ENCODE measurements around the gene YTHDC2.

YTHDC2 gene

DNA sequence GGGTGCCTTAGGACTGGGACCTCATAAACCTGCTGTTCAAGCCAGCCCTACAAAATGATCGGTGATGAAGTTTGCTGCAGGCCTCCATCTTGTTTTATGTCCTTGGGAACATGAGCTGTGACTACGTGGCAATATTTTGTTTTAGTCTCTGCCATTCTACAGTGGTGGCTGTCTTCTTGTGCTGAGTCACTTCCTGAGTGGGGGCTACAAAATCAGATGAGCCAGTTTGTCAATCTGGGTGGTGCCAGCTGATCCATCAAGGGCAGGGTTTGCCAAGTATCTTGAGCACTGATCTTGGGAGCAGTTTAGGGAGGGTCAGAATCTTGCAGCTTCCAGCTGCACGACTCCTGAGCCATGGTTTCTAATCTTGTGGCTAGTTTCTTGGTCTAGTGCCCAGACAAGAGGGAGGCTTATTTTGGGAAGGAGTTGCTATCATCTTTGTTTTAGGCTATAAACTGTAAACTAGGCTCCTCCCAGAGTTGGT, 94.7 kb downstream of the YTHDC2 start:
- Histone ChIP-seq H3K9ac (ENCODE audit: insufficient read length, low read depth) (no peak overlapping the region), H3K4me3 (ENCODE audit: insufficient read length, low read depth) (no peak overlapping the region), H3K9me3 (ENCODE audit: insufficient read depth, low read length) (peaks cover 10% of the 10 kb centered on the region), H3K27me3 (ENCODE audit: insufficient read depth, insufficient read length) (no peaks in the 10 kb centered on the region), H3K4me1 (ENCODE audit: insufficient read depth, insufficient read length) (peaks cover 4% of the 10 kb centered on the region), H3K36me3 (ENCODE audit: insufficient read depth, insufficient read length, low read length) (no peaks in the 10 kb centered on the region)
- TF ChIP-seq YY1 (IDR thresholded peaks at IDR 0.05; ENCODE audit: insufficient read depth, insufficient read length) (no peak), ZNF274 (IDR thresholded peaks at IDR 0.05; ENCODE audit: low read depth, low read length) (no peak), SUZ12 (IDR thresholded peaks at IDR 0.05; ENCODE audit: extremely low read depth, insufficient read depth, insufficient read length) (no peak)
- no peak for DNase-seq (ENCODE audit: low read depth, low spot score)

DNA sequence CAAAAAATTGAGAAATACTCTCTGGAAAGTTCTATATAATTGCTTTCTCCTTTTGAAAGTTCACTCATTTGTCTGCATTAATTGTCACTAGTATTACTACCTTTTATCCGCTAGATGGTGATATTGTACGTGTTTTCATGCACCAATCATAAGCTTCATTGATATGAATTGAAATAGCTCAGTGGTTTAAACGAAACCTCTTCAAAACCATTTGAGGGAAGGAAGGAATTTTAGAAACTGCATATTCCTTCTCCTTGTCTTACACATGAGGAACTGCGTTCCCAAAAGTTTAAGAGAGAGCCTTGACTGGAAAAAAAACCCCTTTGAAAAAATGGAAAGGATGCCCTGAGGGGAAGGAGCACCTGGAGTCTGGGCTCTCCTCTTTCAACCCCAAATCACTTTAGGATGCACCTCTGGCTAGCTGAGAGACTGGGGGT, 98.6 kb downstream of the YTHDC2 start:
- no peak for DNase-seq (ENCODE audit: low read depth, low spot score)
- Histone ChIP-seq H3K9me3 (ENCODE audit: insufficient read depth, low read length) (peaks cover 10% of the 10 kb centered on the region), H3K36me3 (ENCODE audit: insufficient read depth, insufficient read length, low read length) (no peaks in the 10 kb centered on the region), H3K4me3 (ENCODE audit: insufficient read length, low read depth) (no peak overlapping the region), H3K9ac (ENCODE audit: insufficient read length, low read depth) (no peak overlapping the region), H3K4me1 (ENCODE audit: insufficient read depth, insufficient read length) (peaks cover 6% of the 10 kb centered on the region), H3K27me3 (ENCODE audit: insufficient read depth, insufficient read length) (no peaks in the 10 kb centered on the region)
- TF ChIP-seq ZNF274 (IDR thresholded peaks at IDR 0.05; ENCODE audit: low read depth, low read length) (no peak), SUZ12 (IDR thresholded peaks at IDR 0.05; ENCODE audit: extremely low read depth, insufficient read depth, insufficient read length) (no peak), YY1 (IDR thresholded peaks at IDR 0.05; ENCODE audit: insufficient read depth, insufficient read length) (no peak)

DNA sequence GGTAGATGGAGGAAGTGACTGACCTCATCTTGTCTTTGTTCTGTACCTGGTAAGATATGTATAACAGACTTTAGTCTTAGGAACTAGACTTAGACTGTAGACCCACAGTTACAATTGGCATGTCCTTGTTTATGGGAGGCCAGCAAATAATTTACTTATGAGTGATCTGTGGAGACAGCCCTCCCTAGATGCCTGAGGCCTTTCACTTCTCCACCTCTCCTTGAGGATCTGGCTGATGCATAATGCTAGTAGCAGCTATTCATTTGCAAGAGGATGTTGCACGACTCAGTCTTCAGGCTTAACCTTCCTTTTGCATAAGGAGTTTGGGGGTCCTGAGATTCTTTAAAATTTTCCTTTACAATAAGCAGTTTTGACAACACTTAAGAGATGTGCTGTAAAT, 100.7 kb downstream of the YTHDC2 start:
- H3K9ac ChIP-seq (ENCODE audit: insufficient read length, low read depth) = no peak overlapping the region
- H3K36me3 ChIP-seq (ENCODE audit: insufficient read depth, insufficient read length, low read length) = no peaks in the 10 kb centered on the region
- peaks cover 6% of the 10 kb centered on the region for H3K4me1 ChIP-seq (ENCODE audit: insufficient read depth, insufficient read length)
- no peaks in the 10 kb centered on the region for H3K27me3 ChIP-seq (ENCODE audit: insufficient read depth, insufficient read length)
- H3K4me3 ChIP-seq (ENCODE audit: insufficient read length, low read depth) = no peak overlapping the region
- H3K9me3 ChIP-seq (ENCODE audit: insufficient read depth, low read length) = peaks cover 12% of the 10 kb centered on the region
- no peak for DNase-seq (ENCODE audit: low read depth, low spot score)
- no peak for TF ChIP-seq SUZ12 (IDR thresholded peaks at IDR 0.05; ENCODE audit: extremely low read depth, insufficient read depth, insufficient read length)
- TF ChIP-seq ZNF274 (IDR thresholded peaks at IDR 0.05; ENCODE audit: low read depth, low read length) = no peak
- no peak for TF ChIP-seq YY1 (IDR thresholded peaks at IDR 0.05; ENCODE audit: insufficient read depth, insufficient read length)

- no peak for DNase-seq (ENCODE audit: low read depth, low spot score)
- Histone ChIP-seq H3K27me3 (ENCODE audit: insufficient read depth, insufficient read length) (no peaks in the 10 kb centered on the region), H3K4me3 (ENCODE audit: insufficient read length, low read depth) (no peak overlapping the region), H3K4me1 (ENCODE audit: insufficient read depth, insufficient read length) (peaks cover 6% of the 10 kb centered on the region), H3K9me3 (ENCODE audit: insufficient read depth, low read length) (peaks cover 6% of the 10 kb centered on the region; the same call in 1 of the 2 replicates), H3K9ac (ENCODE audit: insufficient read length, low read depth) (no peak overlapping the region), H3K36me3 (ENCODE audit: insufficient read depth, insufficient read length, low read length) (no peaks in the 10 kb centered on the region)
- TF ChIP-seq ZNF274 (IDR thresholded peaks at IDR 0.05; ENCODE audit: low read depth, low read length) (no peak), YY1 (IDR thresholded peaks at IDR 0.05; ENCODE audit: insufficient read depth, insufficient read length) (no peak)
Observed at GRCh38 chr5:113615708-113616107, 102.2 kb downstream of the YTHDC2 start.

GRCh38 chr5:113617191-113617796, 103.8 kb downstream of the YTHDC2 start:
- H3K4me3 ChIP-seq (ENCODE audit: insufficient read length, low read depth) = no peak overlapping the region
- peaks cover 6% of the 10 kb centered on the region for H3K4me1 ChIP-seq (ENCODE audit: insufficient read depth, insufficient read length)
- H3K27me3 ChIP-seq (ENCODE audit: insufficient read depth, insufficient read length) = no peaks in the 10 kb centered on the region
- no peak for DNase-seq (ENCODE audit: low read depth, low spot score)
- TF ChIP-seq YY1 (IDR thresholded peaks at IDR 0.05; ENCODE audit: insufficient read depth, insufficient read length) (no peak), SUZ12 (IDR thresholded peaks at IDR 0.05; ENCODE audit: extremely low read depth, insufficient read depth, insufficient read length) (no peak), ZNF274 (IDR thresholded peaks at IDR 0.05; ENCODE audit: low read depth, low read length) (no peak)
- no peaks in the 10 kb centered on the region for H3K36me3 ChIP-seq (ENCODE audit: insufficient read depth, insufficient read length, low read length)
- H3K9ac ChIP-seq (ENCODE audit: insufficient read length, low read depth) = no peak overlapping the region
- H3K9me3 ChIP-seq (ENCODE audit: insufficient read depth, low read length) = peaks cover 6% of the 10 kb centered on the region; the same call in 1 of the 2 replicates

GRCh38 chr5:113632996-113633395, 119.5 kb downstream of the YTHDC2 start:
- Histone ChIP-seq H3K4me3 (ENCODE audit: insufficient read length, low read depth) (no peak overlapping the region), H3K9me3 (ENCODE audit: insufficient read depth, low read length) (no peaks in the 10 kb centered on the region), H3K27me3 (ENCODE audit: insufficient read depth, insufficient read length) (no peaks in the 10 kb centered on the region), H3K36me3 (ENCODE audit: insufficient read depth, insufficient read length, low read length) (no peaks in the 10 kb centered on the region), H3K9ac (ENCODE audit: insufficient read length, low read depth) (no peak overlapping the region), H3K4me1 (ENCODE audit: insufficient read depth, insufficient read length) (no peaks in the 10 kb centered on the region)
- DNase-seq (ENCODE audit: low read depth, low spot score) = no peak
- TF ChIP-seq SUZ12 (IDR thresholded peaks at IDR 0.05; ENCODE audit: extremely low read depth, insufficient read depth, insufficient read length) = no peak
- TF ChIP-seq YY1 (IDR thresholded peaks at IDR 0.05; ENCODE audit: insufficient read depth, insufficient read length) = no peak
- no peak for TF ChIP-seq ZNF274 (IDR thresholded peaks at IDR 0.05; ENCODE audit: low read depth, low read length)

DNA sequence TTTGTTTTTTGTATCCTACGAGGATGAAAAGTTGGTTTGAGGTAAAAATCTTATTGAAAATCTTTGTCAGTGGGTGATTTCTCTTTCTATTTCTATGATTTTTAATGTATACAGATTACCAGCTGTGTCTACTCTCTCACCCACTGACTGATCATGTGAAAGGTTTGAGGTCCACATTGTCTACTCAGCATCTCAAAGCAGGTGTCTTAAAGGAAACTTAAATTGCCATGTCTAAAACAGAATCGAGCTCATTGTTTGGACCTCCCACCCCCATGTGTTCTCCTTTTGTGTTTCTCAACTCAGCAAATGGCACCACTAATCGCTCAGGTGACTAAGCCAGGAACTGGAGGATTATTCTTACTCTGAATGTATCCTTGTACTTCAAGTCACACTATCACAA, 121.5 kb downstream of the YTHDC2 start:
- no peak for DNase-seq (ENCODE audit: low read depth, low spot score)
- H3K4me3 ChIP-seq (ENCODE audit: insufficient read length, low read depth) = no peak overlapping the region
- TF ChIP-seq ZNF274 (IDR thresholded peaks at IDR 0.05; ENCODE audit: low read depth, low read length) = no peak
- TF ChIP-seq YY1 (IDR thresholded peaks at IDR 0.05; ENCODE audit: insufficient read depth, insufficient read length) = no peak
- no peak for TF ChIP-seq SUZ12 (IDR thresholded peaks at IDR 0.05; ENCODE audit: extremely low read depth, insufficient read depth, insufficient read length)
- H3K9ac ChIP-seq (ENCODE audit: insufficient read length, low read depth) = no peak overlapping the region
- no peaks in the 10 kb centered on the region; the same call in 1 of the 2 replicates for H3K9me3 ChIP-seq (ENCODE audit: insufficient read depth, low read length)
- no peaks in the 10 kb centered on the region for H3K36me3 ChIP-seq (ENCODE audit: insufficient read depth, insufficient read length, low read length)
- H3K4me1 ChIP-seq (ENCODE audit: insufficient read depth, insufficient read length) = no peaks in the 10 kb centered on the region
- no peaks in the 10 kb centered on the region for H3K27me3 ChIP-seq (ENCODE audit: insufficient read depth, insufficient read length)
